Lung microvascular endothelial cell (primary cell): ENCODE results near the gene NFKBIL1. TPM values are rescaled to one million over a fixed set of nuclear protein-coding genes. Genes with fewer than 3 reads are reported as not detected.
A peak's percentile ranks its signal among the peaks of the same experiment; 100 is the strongest.

ENCODE experiments used
- DNase-seq, 2 donors: peaks; one replicate each; pipeline versions ENCODE4 v3.0.0 to v3.0.0-alpha.2; 2010; ENCODE audit warnings: low read depth in 2 of 2
- total RNA-seq: library from RNA; depleted of rRNA; stranded (reverse); fragments of >200 nt; gene quantifications from 2 replicates; pipeline ENCODE4 v1.2.1, GENCODE V29; 2014

Gene NFKBIL1
- total RNA-seq, 1 donor from 2014 or later = 23.0 TPM

DNA sequence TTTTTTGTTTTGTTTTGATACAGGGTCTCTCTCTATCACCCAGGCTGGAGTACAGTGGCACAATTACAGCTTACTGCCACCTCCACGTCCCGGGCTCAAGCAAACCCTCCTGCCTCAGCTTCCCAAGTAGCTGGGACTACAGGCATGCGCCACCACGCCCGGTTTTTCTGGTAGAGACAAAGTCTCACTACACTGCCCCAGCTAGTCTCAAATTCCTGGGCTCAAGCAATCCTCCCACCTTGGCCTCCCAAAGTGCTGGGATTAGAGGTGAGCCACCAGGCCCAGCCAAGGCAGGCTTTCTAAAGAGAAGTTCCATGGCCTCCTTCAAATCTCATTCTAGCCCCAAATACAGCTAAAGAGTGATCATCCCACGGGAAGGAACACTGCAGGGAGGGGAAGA lies 13.4 kb upstream of the NFKBIL1 start:
- no peak for DNase-seq

DNA sequence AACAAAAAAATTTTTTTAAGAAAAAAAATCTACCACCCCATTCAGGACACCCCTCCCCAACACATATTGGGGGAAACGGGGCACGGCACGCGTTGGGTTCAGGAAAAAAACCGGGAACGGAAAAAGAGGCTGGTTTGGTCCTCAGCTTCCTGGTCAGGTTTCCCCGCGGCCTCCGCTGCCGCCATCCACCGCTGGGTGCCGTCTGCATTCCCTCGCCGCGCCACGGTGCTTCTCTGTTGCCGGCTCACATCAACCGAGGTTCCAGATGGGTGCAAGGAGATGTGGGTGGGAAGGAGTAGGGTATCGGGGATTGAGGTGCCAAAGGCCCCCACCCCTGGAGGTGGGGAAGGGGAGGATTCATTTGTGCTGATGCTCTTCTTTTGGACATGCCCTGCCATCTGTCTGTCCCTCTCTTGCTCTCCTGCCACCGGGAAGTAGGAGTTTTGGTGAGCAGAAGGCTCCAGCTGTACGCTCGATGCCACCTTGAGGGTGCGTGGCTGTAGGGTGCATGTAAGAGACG lies 12.8 kb upstream of the NFKBIL1 start:
- no peak for DNase-seq

DNA sequence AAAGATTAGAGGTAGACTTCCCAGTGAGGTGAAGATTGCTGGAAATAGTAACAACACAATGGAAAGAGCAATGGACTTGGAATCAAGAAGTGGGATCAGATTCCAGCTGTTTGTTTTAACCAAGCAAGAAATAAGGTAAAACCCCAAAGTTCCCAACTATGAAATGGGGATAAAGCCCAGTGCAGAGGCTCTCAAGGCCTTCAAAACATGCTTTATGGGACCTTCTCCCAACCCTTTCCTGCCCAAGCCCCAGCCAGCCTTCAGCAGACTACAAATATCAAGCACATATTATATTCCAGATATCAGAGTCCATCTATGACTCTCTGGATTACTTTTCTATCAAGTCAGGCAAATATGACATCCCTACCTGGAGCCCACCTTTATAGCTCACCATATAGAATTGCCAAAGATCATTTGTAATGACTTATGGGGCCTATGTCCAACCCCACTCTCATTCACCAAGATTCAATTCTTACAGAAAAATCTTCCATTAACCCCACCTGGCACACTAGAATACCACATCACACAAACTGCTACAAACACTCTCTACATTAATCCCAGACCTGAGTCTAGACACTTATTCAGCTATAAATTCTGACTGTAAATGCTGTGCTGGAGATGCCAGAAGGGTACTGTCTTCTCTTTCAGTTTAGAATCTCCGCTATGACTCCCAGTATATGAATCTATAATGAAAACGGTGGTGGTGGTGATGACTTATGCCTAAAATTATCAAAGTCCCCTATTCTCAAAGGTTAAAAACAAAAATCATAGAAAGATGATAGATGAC lies 11.7 kb upstream of the NFKBIL1 start:
- no peak for DNase-seq

DNA sequence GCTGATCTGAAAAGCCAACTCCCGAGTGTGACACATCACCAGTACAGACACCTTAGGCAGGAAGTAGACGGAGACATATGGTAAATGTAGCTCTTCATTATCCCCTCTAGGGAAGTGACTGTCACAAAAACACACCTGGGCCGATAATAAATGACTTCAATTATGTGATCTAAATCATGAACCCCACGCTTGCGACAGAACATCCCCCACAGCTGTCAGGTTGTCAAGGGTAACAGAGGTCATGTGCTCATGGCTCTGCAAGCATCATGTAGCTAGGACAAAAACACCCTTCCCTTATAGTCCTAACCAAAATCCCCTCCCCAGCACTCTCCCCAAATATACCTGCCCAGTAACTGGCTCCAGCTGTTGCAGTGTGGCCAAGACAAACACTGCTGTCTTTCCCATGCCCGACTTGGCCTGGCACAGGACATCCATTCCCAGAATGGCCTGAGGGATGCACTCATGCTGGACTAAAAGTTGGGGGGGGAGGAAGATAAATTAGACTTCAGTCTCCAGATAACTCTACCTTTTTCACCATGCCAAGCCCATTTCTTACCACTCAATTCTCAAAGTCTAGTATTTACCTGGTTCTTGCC lies 8.5 kb upstream of the NFKBIL1 start:
- DNase-seq = no peak

DNA sequence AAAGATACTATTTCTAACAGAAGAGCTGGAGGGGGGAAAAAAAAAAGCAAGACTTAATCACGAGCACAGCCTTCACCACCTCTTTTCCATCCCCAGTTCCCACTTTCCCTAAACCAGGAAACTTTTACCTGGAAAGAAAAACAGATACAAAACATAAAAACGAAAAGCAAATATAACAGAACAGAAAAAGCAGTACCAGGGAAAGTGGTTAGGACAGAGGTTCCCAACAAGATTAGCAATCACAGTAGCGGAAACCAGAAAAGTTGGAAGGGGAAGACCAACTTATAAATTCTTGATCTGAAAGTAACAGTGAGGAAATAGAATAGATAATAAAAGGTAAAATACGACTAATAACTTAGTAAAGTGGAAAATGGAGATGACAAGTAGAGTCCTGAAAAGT lies 6.8 kb upstream of the NFKBIL1 start:
- DNase-seq = no peak

DNA sequence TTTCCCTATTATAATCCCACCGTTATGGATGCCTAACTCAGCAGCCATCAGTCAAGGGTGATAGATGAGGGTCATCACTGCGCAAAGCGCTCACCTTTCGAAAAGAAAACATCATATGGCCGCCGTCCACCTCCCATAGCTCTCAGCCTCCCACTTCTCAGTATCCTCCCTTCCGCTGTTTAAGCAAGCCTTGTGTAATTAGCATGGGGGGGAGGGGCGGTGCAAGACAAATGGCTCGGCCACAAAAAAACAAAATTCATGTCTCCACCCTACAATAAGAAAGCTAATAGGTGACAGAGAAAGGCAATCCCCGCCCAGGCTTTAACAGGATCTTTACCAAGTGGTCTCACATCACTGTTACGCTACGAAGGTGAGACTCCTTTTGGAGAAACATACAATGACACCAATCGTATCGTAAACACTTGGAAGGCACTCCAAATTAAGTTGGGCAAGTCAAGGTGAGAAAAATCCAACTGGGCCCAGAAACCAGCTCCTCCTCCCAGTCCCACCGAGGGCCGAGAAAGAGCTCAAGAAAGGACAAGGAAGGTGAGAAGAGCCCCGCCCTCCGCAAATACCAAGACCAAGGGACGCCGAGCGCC lies 6.2 kb upstream of the NFKBIL1 start:
- DNase-seq = peak; percentile 45 to 73

DNA sequence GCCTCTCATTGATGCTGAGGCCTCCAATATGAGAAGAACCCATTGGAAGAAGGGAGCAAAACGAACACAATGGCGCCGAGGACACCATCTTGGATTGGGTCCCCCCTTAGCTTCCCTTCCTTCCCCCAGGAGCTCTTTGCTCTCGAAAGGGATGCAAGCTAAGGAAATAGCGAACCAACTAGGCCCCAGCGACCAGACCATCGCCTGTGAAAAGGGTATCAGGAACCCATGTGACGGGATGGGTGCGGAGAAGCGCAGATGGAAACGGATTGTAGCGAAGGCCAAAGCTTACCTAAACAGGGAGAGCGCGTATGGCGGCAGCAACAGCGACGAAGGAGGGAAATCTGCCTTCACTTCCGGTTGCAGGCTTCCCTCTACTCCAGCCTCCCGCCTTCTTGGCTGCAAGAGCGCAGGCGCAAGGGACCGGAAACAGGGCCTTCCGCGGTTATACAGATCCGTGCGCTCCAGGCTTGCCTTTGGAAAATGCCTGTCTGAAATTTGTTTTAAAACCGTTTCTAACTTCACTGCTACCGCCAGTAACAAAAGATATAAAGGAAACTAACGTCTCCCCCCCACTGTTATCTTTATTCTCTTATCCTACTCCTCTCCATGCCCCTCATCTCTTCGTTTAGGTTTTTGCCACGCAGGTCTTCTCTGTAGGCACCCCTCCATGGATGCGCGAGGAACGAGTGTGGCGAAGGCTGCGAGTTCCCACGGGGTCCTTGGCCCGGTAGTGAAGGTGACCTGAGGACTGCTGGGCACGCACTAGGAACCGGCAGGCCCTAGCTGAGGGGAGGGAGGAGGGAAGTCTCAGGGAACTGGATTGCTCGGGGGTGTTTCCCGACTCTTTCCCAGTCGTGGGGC lies 5.5 kb upstream of the NFKBIL1 start, which contains the start of gene DDX39B:
DDX39B (minus strand) TSS at position 346 of the 864 bp plus-strand sequence. CDS start 1,471 bp downstream, outside the sequence.
- DNase-seq = peak; percentile 97 to 99

DNA sequence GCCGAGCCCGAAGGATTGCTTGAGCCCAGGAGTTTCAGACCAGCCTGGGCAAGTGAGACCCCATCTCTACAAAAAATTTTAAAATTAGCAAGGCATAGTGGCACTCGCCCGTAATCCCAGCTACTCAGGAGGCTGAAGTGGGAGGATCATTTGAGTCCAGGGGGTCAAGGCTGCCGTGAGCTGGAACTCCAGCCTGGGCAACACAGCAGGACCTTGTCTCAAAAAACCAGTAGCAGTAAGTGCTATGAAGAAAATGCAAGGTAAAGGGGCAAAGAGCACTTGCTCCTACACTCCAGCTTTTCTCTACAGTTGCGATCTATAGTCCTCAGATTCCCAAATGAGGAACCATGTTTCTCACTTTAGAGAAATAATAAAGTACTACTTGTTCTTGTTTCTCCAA lies 3.8 kb upstream of the NFKBIL1 start:
- DNase-seq = no peak

DNA sequence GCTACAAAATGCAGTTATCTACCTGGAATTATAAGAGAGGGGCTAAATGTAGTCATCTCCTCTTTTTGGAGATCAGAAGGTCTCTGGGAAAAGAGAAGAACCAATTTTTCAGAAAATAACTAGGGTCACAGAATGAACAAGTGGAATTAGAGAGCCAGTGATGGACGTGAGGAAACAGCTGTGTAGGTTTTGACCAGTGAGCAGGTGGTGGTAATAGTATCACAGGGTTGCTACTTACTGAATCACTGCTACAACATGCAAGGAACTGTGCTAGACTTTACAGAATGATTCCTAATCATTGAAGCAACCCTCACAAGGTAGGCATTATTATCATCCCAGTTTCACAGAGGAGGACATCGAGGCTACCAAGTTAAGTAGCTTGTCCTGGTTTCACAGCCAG lies 2.7 kb upstream of the NFKBIL1 start:
- no peak for DNase-seq

DNA sequence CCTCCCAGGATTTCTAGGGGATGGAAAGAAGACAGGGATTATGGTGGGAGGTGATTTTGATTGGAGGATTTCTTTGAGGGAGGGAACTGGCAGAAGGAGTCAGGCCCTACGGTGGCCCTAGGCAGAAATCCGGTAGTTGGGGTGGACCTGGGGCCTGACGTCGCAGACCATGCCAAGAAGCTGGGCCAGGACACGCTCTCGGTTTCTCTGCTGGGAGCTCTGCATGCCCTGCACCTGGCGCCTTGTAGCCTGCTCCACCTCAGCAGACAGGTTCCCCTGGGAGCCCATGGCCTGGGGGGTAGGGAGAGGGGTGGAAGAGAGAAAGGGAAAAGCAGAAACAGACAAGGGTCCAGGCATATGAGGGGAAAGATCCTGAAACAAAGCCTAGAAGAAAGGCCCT lies 2.1 kb upstream of the NFKBIL1 start:
- DNase-seq = no peak

DNA sequence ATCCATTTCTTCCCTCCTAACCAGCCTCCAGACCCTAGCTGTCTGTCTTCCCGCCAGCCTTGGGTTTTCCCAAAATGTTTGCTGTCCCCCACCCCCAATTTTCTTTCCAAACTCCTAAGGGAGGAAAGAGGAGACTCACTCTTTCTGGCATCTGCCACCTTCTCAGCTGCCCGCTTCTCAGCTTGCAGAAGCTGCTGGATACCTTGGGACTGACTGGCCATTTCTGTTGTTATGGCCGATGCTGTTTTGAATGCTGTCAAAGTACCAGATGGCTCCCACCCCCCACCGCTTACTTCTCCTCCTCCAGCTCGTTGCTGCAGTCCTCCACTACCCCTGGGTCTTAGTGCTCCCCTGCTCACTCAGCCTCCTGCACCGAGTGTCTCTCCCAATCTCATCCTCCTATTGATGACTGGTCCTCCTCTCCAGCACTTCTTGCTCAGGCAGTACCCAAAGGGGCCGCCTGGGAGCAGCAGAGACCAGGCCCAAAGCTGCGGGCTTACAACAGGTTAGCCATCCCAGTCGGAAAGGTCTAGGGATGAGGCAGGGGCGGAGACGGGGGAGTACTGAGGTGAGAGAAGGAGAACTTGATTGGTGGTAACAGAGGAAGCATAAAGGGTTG lies 960 bp upstream of the NFKBIL1 start, which contains the start of gene ATP6V1G2:
ATP6V1G2 (minus strand) TSS at position 270 of the 619 bp plus-strand sequence; CDS start at position 221, 49 bp downstream.
- peak; percentile 89 to 93 for DNase-seq

DNA sequence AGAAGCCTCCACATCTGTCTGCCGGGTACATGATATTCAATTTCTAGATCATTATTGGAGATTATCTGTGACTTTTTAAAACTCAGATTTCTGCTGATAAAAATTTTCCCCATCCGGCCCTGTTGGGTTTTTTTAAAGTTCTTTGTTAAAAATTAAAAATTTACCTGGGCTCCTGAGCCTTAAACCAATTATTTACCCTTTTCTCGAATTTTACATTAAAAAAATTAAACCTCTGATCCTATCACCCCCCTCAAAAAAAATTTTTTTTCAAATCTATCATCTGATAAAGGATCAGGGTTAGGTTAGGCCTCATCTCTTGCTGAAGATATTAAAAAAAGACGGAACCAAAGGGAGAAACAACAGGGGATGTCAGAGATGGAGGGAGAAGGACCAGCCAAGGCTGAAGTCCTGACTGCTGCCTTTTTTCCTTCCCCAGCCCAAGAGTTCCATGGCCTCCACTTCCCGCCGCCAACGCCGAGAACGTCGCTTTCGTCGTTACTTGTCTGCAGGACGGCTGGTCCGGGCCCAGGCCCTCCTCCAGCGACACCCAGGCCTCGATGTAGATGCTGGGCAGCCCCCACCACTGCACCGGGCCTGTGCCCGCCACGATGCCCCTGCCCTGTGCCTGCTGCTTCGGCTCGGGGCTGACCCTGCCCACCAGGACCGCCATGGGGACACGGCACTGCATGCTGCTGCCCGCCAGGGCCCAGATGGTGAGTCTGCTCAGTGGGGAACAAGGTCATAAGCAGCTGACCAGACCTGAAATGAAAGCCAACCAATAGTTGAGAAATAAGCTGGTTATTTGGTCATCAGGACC lies 527 bp downstream of the NFKBIL1 start:
- DNase-seq = no peak

DNA sequence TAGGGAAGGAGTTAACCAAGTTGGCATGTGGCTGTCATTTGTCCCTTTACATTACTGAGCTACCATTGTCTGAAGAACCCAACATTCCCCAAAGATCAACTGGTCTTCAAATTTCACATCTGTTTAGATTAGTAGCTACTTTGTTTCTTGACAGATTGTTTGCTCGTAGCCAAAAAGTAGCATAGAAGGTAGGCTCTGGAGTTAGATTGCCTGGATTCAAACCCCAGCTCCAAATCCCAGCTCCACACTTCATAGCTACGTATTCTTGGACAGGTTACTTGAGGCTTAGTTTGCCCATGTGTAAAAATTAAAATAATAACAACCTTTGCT lies 1.1 kb downstream of the NFKBIL1 start:
- DNase-seq = no peak

DNA sequence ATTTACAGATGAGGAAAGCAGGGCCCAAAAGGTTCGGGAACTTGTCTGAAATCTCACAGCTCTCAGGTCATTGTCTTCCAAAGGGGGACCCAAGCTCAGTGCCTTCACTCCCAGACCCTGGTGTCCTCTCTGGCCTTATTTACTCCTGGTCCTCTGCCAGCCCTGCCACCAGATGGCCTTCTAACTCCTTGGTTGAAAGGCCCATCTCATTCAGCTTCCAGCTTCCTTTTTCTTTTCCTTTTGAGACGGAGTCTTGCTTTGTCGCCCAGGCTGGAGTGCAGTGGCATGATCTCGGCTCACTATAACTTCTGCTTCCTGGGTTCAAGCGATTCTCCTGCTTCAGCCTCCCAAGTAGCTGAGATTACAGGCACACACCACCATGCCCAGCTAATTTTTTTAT lies 4.0 kb downstream of the NFKBIL1 start:
- peak; percentile 79 to 87 for DNase-seq

DNA sequence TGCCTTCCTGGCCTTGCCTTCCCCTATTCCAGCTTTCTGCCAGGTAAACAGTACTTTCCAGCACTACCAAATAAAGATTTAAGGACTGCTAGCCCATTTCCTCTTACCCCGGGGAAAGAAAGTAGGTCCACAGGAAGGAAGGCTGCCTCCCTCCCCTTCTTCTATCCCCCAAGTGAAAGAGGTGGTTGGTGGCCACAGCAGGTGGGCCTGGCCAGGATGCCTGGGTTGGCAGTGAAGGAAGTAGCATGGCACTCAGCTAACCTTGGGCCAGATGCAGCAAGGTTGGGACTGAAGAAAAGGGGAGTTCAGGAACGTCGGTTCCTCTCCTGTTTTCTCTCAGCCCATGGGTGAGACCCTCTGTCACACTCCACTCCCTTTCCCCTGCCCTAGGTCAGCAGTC lies 8.9 kb downstream of the NFKBIL1 start:
- DNase-seq = no peak

DNA sequence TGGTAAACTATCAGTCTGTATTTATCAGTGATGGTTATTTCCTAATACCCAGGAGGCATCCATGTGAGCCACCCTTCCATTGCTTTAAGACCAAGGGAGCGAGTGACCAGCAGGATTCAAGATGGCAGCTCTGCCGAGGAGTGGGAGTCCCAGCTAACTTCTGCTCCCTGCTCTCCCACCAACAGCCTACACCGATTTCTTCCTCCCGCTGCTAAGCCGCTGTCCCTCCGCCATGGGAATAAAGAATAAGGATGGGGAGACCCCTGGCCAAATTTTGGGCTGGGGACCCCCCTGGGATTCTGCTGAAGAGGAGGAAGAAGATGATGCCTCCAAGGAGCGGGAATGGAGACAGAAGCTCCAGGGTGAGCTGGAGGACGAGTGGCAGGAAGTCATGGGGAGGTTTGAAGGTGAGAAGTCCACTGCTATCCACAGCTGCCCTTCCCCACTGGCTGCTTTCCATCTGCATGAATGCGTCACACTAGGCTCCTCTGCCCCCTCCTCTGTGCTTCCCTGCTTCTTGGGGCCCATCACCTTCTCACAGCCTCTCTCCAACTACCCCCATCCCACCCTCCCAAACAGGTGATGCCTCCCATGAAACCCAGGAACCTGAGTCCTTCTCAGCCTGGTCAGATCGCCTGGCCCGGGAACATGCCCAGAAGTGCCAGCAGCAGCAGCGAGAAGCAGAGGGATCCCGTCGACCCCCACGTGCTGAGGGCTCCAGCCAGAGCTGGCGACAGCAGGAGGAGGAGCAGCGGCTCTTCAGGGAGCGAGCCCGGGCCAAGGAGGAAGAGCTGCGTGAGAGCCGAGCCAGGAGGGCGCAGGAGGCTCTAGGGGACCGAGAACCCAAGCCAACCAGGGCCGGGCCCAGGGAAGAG lies 10.3 kb downstream of the NFKBIL1 start:
- peak in 1 of 2 donors; percentile 64 for DNase-seq

DNA sequence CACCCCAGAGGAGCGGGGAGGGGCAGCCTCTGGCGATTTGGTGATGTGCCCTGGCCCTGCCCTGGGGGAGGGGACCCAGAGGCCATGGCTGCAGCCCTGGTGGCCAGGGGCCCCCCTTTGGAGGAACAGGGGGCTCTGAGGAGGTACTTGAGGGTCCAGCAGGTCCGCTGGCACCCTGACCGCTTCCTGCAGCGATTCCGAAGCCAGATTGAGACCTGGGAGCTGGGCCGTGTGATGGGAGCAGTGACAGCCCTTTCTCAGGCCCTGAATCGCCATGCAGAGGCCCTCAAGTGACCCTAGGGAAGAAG lies 10.9 kb downstream of the NFKBIL1 start:
- DNase-seq = no peak

DNA sequence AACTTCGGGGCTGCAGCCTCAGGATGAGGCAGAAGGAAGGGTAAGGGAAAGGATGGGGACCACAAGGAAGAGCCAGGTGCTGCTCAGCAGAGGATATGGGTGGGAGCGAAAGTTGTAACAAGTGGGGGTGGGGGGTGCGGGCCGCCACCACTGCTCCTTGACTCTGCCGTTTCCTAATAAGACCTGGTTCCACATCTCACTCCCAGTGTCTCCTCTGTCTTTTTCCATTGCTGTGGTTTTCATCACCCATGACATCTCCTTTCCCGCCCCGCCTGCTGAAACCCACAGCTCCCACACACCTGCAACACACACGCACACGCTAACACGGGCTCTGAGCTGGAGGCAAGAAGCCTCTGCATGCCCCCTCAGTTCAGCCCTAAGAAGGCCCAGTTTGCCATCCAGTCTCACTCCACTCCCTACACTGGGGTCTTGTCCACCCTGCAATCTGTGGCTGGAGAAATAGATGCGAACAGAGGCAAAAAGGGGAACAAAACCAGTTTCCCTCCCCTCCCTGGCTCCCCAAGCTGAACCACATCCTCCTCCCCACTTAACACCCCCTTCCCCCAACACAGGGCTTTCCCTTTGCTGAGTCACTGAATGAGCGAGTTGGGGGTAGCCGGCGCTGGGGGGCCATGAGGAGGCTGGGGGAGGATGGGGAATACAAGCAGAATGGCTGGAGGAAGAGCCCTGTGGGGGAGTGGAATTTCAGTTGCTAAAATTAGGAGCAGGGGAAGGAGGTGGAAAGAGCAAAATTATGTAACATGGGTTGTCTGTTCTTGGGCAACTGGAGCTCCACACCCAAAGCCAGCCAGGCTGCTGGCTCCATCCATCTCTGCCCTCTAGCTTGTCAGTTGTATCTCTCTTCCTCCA lies 11.5 kb downstream of the NFKBIL1 start:
- peak; percentile 40 to 60 for DNase-seq

DNA sequence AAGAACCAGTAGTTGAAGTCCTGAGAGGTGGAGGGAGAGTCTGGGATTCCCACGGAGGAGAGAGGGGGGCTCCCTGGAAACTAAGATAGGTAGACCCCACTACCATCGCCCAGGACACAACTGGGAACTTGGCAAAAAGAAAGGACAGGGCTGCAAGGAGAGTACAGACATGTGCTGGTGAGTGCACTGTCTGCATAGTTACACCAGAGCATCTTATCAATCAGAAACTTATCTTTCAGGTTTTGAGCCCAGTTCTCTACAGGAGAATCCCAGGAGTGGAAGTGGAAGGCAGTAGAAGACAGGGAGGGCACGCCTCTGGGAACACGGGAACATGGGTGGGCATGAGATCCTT lies 12.2 kb downstream of the NFKBIL1 start:
- no peak for DNase-seq
